Esophagus muscularis mucosa (tissue), 4 donors: ENCODE data around the gene SV2C.

Experiments used
- EP300 ChIP-seq: sonication (generic); formaldehyde crosslinking; IDR thresholded peaks from one replicate; pipeline ENCODE4 v1.6.1; 2017; ENCODE audit warnings: antibody characterized with exemption
- POLR2A ChIP-seq: fragments of 450-650 bp; IDR thresholded peaks from one replicate; pipeline ENCODE4 v1.6.1; 2017; ENCODE audit warnings: antibody characterized with exemption, moderate library complexity, mild to moderate bottlenecking, low read depth
- TF ChIP-seq, protein P1 (sequence below), 3 experiments: fragments of 200-600 bp in 2 of 3; fragments of 450-650 bp in 1 of 3; sonication (generic) in 2 of 3; IDR thresholded peaks; one replicate each; pipeline ENCODE4 v1.5.1; 2017 to 2019; ENCODE audit warnings: antibody characterized with exemption in 3 of 3, mild to moderate bottlenecking in 2 of 3, moderate library complexity in 1 of 3

DNA sequence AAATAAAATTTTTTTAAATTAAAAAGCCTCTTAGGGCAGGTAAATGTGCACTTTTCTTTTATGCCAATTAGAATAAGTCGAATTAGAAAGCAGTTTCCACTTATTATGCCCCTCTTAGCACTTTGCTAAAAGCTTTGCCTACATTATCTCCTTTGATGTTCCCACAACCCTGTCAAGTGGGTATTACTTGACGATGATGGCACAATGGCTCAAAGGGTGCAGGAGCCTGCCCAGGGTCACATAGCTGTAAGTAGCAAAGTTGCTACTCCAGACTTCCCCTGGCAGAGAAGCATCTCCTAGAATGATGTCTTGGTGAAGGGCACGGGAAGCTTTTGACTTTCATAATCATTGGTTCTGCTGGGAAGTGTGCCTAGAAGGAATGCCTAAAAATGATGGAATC lies 301.5 kb downstream of the SV2C start:
- TF ChIP-seq, protein P1, sequence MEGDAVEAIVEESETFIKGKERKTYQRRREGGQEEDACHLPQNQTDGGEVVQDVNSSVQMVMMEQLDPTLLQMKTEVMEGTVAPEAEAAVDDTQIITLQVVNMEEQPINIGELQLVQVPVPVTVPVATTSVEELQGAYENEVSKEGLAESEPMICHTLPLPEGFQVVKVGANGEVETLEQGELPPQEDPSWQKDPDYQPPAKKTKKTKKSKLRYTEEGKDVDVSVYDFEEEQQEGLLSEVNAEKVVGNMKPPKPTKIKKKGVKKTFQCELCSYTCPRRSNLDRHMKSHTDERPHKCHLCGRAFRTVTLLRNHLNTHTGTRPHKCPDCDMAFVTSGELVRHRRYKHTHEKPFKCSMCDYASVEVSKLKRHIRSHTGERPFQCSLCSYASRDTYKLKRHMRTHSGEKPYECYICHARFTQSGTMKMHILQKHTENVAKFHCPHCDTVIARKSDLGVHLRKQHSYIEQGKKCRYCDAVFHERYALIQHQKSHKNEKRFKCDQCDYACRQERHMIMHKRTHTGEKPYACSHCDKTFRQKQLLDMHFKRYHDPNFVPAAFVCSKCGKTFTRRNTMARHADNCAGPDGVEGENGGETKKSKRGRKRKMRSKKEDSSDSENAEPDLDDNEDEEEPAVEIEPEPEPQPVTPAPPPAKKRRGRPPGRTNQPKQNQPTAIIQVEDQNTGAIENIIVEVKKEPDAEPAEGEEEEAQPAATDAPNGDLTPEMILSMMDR (IDR thresholded peaks at IDR 0.05), result no peak
- TF ChIP-seq POLR2A (no peak), EP300 (no peak)
